Immature natural killer cell (primary cell): ENCODE results near the gene RBM47. TPM values are rescaled to one million over a fixed set of nuclear protein-coding genes. Genes with fewer than 3 reads are reported as not detected.

Experiments
- DNase-seq, 3 donors: peaks; one replicate each; pipeline ENCODE4 v3.0.0; 2022; ENCODE audit warnings: mixed read lengths in 1 of 3
- H3K27ac Mint-ChIP-seq, 6 donors: one replicate each; pipeline ENCODE4 v1.8.0; 2020; ENCODE audit warnings: mixed read lengths in 6 of 6, mild to moderate bottlenecking in 5 of 6, inconsistent platforms in 4 of 6, moderate library complexity in 3 of 6
- H3K27me3 Mint-ChIP-seq, 3 donors: one replicate each; pipeline ENCODE4 v1.8.0; 2020 to 2021; ENCODE audit warnings: low read depth in 3 of 3, mild to moderate bottlenecking in 3 of 3, mixed read lengths in 3 of 3, moderate library complexity in 3 of 3, inconsistent platforms in 1 of 3
- H3K36me3 Mint-ChIP-seq, 3 donors: one replicate each; pipeline ENCODE4 v1.8.0; 2020; ENCODE audit warnings: mixed read lengths in 3 of 3, inconsistent platforms in 2 of 3, mild to moderate bottlenecking in 2 of 3
- H3K4me1 Mint-ChIP-seq, 2 donors: one replicate each; pipeline ENCODE4 v1.8.0; 2020; ENCODE audit warnings: inconsistent platforms in 2 of 2, mild to moderate bottlenecking in 2 of 2, mixed read lengths in 2 of 2, moderate library complexity in 1 of 2
- H3K4me3 Mint-ChIP-seq, 5 donors: one replicate each; pipeline ENCODE4 v1.8.0; 2020; ENCODE audit warnings: mild to moderate bottlenecking in 5 of 5, mixed read lengths in 5 of 5, inconsistent platforms in 3 of 5, moderate library complexity in 3 of 5
- H3K9me3 Mint-ChIP-seq, 6 donors: one replicate each; pipeline ENCODE4 v1.8.0; 2020; ENCODE audit warnings: mild to moderate bottlenecking in 6 of 6, mixed read lengths in 6 of 6, inconsistent platforms in 4 of 6, moderate library complexity in 3 of 6
- polyA plus RNA-seq, 3 donors: library from polyadenylated mRNA; unstranded; fragments of 300-500 nt; fragmentation: Illumina TruSeq; gene quantifications; one replicate each; pipeline ENCODE4 v1.2.3, GENCODE V29; 2021

RBM47 gene
- polyA plus RNA-seq, 3 donors from 2014 or later, result 0.24 to 1.9 (median 0.49) TPM

- no peak overlapping the region for H3K4me3 Mint-ChIP-seq
- H3K27ac Mint-ChIP-seq, result no peak overlapping the region
- H3K27me3 Mint-ChIP-seq, result peaks cover 0 to 7% (median 4%) of the 10 kb centered on the region in 3 donors
- no peak for DNase-seq
- H3K36me3 Mint-ChIP-seq, result no peaks in the 10 kb centered on the region
- peaks cover 0 to 7% of the 10 kb centered on the region in 2 donors for H3K4me1 Mint-ChIP-seq
- H3K9me3 Mint-ChIP-seq, result no peaks in the 10 kb centered on the region
These were observed 51.9 kb downstream of the RBM47 start for GRCh38 chr4:40577588-40578253.

- Mint-ChIP-seq H3K4me1 (peaks cover 0 to 7% of the 10 kb centered on the region in 2 donors), H3K27me3 (peaks cover 0 to 7% (median 4%) of the 10 kb centered on the region in 3 donors), H3K4me3 (no peak overlapping the region), H3K27ac (no peak overlapping the region), H3K36me3 (no peaks in the 10 kb centered on the region), H3K9me3 (no peaks in the 10 kb centered on the region)
- no peak for DNase-seq
These were observed 52.8 kb downstream of the RBM47 start for GRCh38 chr4:40576651-40577480.

- H3K27me3 Mint-ChIP-seq, result peaks cover 0 to 10% (median 4%) of the 10 kb centered on the region in 3 donors
- no peaks in the 10 kb centered on the region for H3K9me3 Mint-ChIP-seq
- H3K27ac Mint-ChIP-seq, result no peak overlapping the region
- no peak overlapping the region for H3K4me3 Mint-ChIP-seq
- peaks cover 0 to 7% of the 10 kb centered on the region in 2 donors for H3K4me1 Mint-ChIP-seq
- H3K36me3 Mint-ChIP-seq, result no peaks in the 10 kb centered on the region
- no peak for DNase-seq
These were observed 53.8 kb downstream of the RBM47 start for GRCh38 chr4:40575846-40576245.

GRCh38 chr4:40573593-40574311, 55.9 kb downstream of the RBM47 start:
- Mint-ChIP-seq H3K36me3 (no peaks in the 10 kb centered on the region), H3K4me1 (peaks cover 0 to 7% of the 10 kb centered on the region in 2 donors), H3K9me3 (no peaks in the 10 kb centered on the region), H3K27me3 (peaks cover 0 to 11% (median 4%) of the 10 kb centered on the region in 3 donors), H3K27ac (no peak overlapping the region), H3K4me3 (no peak overlapping the region)
- DNase-seq, result no peak

GRCh38 chr4:40572692-40573310, 56.9 kb downstream of the RBM47 start:
- Mint-ChIP-seq H3K27me3 (peaks cover 0 to 11% (median 4%) of the 10 kb centered on the region in 3 donors), H3K4me3 (no peak overlapping the region), H3K27ac (no peak overlapping the region), H3K4me1 (peaks cover 0 to 7% of the 10 kb centered on the region in 2 donors), H3K36me3 (no peaks in the 10 kb centered on the region), H3K9me3 (no peaks in the 10 kb centered on the region)
- DNase-seq, result no peak

GRCh38 chr4:40571208-40571607, 58.5 kb downstream of the RBM47 start:
- Mint-ChIP-seq H3K27me3 (peaks cover 0 to 7% (median 2%) of the 10 kb centered on the region in 3 donors), H3K27ac (no peak overlapping the region), H3K4me1 (no peaks in the 10 kb centered on the region), H3K36me3 (no peaks in the 10 kb centered on the region), H3K4me3 (no peak overlapping the region), H3K9me3 (no peaks in the 10 kb centered on the region)
- no peak for DNase-seq

- H3K27me3 Mint-ChIP-seq, result peaks cover 0 to 7% (median 0%) of the 10 kb centered on the region in 3 donors
These were observed 59.2 kb downstream of the RBM47 start for GRCh38 chr4:40570348-40571077.

GRCh38 chr4:40564815-40565483, 64.7 kb downstream of the RBM47 start:
- H3K9me3 Mint-ChIP-seq, result no peaks in the 10 kb centered on the region
- no peak overlapping the region for H3K27ac Mint-ChIP-seq
- peaks cover 0 to 3% (median 2%) of the 10 kb centered on the region in 3 donors for H3K27me3 Mint-ChIP-seq
- no peak overlapping the region for H3K4me3 Mint-ChIP-seq
- peaks cover 0 to 1% of the 10 kb centered on the region in 2 donors for H3K4me1 Mint-ChIP-seq
- DNase-seq, result no peak
- no peaks in the 10 kb centered on the region for H3K36me3 Mint-ChIP-seq

More at GRCh38 chr4:40570348-40571077, 59.2 kb downstream of the RBM47 start:
- no peaks in the 10 kb centered on the region for H3K4me1 Mint-ChIP-seq
- no peaks in the 10 kb centered on the region for H3K9me3 Mint-ChIP-seq
- no peak overlapping the region for H3K27ac Mint-ChIP-seq
- no peak for DNase-seq
- H3K36me3 Mint-ChIP-seq, result no peaks in the 10 kb centered on the region
- H3K4me3 Mint-ChIP-seq, result no peak overlapping the region

- H3K4me1 Mint-ChIP-seq, result peaks cover 0 to 1% of the 10 kb centered on the region in 2 donors
- H3K9me3 Mint-ChIP-seq, result no peaks in the 10 kb centered on the region
- peaks cover 0 to 3% (median 2%) of the 10 kb centered on the region in 3 donors for H3K27me3 Mint-ChIP-seq
These were observed 65.7 kb downstream of the RBM47 start for GRCh38 chr4:40564004-40564403.

GRCh38 chr4:40563401-40563800, 66.3 kb downstream of the RBM47 start:
- no peak for DNase-seq
- Mint-ChIP-seq H3K9me3 (no peaks in the 10 kb centered on the region), H3K27ac (no peak overlapping the region), H3K36me3 (no peaks in the 10 kb centered on the region), H3K27me3 (peaks cover 0 to 3% (median 2%) of the 10 kb centered on the region in 3 donors), H3K4me1 (peaks cover 0 to 1% of the 10 kb centered on the region in 2 donors), H3K4me3 (no peak overlapping the region)

More at GRCh38 chr4:40564004-40564403, 65.7 kb downstream of the RBM47 start:
- H3K4me3 Mint-ChIP-seq, result no peak overlapping the region
- no peak overlapping the region for H3K27ac Mint-ChIP-seq
- no peak for DNase-seq
- H3K36me3 Mint-ChIP-seq, result no peaks in the 10 kb centered on the region

- Mint-ChIP-seq H3K9me3 (no peaks in the 10 kb centered on the region), H3K4me1 (peaks cover 0 to 1% of the 10 kb centered on the region in 2 donors), H3K4me3 (no peak overlapping the region), H3K27me3 (peaks cover 0 to 3% (median 2%) of the 10 kb centered on the region in 3 donors), H3K36me3 (no peaks in the 10 kb centered on the region), H3K27ac (no peak overlapping the region)
- DNase-seq, result no peak
These were observed 67.0 kb downstream of the RBM47 start for GRCh38 chr4:40562681-40563080.

- no peaks in the 10 kb centered on the region for H3K36me3 Mint-ChIP-seq
- no peak overlapping the region for H3K4me3 Mint-ChIP-seq
These were observed 67.5 kb downstream of the RBM47 start for GRCh38 chr4:40562208-40562607.

More at GRCh38 chr4:40562208-40562607, 67.5 kb downstream of the RBM47 start:
- Mint-ChIP-seq H3K4me1 (peaks cover 0 to 1% of the 10 kb centered on the region in 2 donors), H3K27me3 (peaks cover 0 to 3% (median 2%) of the 10 kb centered on the region in 3 donors), H3K9me3 (no peaks in the 10 kb centered on the region), H3K27ac (no peak overlapping the region)
- no peak for DNase-seq
